GM19238 (cell line): ENCODE measurements around the gene MYBPC1.

Experiments used
- DNase-seq: peaks from one replicate; pipeline ENCODE4 v3.0.0; 2011; ENCODE audit warnings: low spot score; ENCODE audit not compliant: insufficient read length

Gene MYBPC1

DNA sequence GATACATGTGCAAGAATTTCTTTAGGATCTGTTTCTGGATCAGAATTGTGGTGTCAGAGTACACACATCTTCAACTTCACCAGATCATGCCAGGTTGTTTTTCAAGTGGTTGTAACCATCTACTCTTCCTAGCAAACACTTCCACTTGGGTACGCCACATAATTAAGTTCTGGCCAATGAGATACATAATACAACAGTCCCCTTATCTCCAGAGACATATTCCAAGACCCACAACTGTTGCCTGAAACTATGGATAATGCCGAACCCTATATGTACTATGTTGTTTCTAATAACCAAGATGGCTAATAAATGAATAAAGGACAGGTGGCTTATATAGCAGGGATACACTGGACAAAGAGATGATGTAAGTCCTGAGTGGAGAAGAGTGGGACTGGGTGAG lies 100.2 kb downstream of the MYBPC1 start:
- no peak for DNase-seq

DNA sequence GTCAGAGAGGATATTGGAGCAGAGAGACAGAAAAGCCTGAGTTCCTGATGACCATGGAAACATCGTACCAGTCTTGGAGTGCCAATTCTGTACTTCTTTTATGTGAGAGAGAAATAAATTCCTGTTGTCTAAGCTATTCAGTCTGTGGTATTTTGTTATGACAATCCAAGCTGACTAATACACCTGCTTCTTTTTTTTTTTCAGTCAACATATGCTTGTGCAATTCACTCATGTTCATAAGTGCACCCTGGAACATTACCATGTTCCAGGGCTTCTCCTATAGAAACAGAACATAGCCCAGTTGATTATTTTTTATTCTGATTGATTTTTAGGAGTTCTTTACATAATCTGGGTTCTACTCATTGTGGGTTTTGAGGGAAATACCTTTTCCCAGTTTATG lies 100.9 kb downstream of the MYBPC1 start:
- no peak for DNase-seq

DNA sequence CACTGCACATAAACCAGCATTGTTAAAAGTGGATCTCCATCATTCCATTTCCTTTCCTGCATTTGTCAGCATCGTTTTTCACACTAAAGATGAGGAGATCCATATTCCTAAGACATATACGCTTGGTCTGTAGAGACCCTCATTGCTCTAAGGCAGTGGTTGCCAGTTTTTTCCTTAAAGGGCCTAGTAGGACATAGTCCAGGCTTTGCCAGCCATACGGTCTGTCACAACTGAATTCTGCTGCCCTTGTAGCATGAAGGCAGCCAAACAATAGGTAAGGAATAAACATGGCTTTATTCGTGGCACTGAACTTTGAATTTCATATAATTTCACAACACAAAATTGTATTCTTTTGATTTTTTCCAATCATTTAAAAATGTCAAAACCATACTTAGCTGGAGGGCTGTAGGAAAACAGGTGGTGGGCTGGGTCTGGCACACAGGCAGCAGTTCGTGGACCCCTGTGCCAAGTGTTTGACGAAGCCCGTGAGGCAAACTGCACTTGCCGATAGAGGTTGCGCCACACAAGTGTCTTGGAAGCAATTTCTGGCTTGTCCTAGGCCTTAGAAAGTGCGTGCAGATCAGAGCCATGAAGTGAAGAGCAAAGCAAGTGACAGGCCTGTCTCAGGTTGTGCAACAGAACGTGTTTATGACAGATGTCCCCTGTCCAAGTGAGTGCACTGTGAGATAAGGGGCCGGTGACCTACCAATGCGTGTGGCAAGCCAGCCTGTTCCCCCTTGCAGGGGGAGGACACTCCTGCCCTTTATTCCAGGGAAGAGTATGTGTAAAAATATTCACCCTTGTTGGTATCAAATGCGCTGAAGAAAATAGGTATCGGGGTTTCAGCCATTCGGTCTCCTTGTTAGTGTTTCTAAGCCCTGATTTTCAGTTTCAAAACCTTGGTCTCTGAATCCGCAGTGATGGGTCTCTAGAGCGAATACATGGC lies 101.8 kb downstream of the MYBPC1 start:
- peak; percentile 3 for DNase-seq

DNA sequence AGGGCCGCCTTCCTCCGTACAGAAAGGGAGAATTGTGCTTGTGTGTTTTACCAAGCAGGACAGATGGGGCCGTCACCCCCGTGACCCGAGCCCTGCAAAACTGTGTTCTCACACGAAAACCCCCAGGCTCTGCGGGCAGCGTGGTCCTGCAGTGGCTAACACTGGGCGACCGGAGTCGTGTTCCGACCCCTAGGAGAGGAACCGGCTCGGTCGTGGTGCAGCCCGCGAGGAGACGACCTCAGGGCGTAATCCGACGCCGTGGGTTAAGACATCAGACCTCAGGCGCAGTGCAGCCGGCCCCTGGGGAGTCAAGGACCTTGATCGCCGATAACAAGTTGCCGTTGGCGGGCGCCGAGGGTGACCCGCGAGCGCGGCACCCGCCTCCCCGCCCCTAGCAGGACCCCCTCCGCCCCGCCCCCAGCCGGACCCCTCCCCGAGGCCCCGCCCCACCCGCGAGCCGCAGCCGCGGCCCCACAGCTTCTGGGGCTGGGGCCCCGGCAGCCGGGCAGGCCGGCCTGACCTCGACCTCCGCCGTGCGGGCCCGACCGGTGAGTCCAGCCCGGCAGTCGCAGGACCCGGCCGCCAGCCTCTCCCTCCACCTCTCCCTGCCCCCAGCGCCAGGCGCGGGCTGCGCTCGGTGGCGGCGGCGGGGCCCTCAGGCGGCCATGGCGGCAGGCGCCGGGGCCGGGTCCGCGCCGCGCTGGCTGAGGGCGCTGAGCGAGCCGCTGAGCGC lies 102.6 kb downstream of the MYBPC1 start, which contains the start of gene CHPT1:
Gene CHPT1 (plus strand): TSS at position 444 of the 733 bp plus-strand sequence. CDS start 222 bp downstream, at position 666.
- DNase-seq = peak; percentile 49

DNA sequence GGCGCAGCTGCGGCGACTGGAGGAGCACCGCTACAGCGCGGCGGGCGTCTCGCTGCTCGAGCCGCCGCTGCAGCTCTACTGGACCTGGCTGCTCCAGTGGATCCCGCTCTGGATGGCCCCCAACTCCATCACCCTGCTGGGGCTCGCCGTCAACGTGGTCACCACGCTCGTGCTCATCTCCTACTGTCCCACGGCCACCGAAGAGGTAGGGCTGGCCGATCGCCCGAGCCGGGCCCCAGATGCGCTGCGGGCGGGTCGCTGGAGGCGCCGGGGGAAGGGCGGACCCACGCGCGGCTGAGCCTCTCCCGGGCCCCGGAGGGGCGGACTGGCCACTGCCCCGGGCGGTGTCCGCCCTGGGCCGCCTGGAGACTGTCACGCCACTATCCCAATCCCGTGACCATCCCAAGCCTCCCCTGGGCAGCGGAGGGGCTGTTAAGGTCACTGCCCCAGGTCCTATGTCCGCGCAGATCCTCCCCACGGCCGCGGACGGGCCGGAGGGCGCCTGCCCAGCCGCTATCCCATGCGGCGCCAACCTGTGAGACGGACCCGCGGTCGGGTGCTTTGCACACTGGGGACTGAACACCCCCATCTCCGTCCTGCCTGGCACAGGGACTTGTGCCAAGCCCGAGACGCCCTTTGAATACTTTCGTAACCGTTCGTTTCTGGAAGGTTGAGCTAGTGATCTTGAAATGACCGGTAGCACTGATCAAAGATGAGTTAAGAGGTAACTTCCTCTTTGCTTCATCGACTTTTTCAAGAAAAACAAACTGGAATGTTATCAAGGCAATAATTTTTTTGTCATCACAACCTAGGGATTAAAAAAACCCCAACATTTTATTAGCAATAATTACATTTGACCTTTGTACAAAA lies 103.4 kb downstream of the MYBPC1 start:
- DNase-seq = peak; percentile 39

DNA sequence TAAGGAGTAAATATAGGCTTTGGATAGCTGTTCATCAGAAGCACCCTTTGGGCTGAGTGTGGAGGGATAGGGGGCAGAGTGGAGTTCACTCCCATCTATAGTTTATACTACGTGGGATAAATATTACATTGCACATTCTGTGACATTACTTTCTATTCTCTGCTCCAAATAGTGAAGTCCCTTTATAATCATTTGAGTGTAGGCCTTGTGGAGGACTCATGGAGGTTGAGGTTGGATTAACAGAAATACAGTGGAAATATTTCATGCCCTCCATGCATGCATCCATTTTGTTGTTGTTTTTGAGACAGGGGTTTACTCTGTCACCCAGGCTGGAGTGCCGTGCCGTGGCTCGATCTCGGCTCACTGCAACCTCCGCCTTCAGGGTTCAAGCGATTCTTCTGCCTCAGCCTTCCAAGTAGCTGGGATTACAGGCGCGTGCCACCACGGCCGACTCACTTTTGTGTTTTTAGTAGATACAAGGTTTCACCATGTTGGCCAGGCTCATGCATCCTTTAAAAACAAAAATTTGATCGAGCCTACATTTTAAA lies 104.1 kb downstream of the MYBPC1 start:
- DNase-seq = no peak

DNA sequence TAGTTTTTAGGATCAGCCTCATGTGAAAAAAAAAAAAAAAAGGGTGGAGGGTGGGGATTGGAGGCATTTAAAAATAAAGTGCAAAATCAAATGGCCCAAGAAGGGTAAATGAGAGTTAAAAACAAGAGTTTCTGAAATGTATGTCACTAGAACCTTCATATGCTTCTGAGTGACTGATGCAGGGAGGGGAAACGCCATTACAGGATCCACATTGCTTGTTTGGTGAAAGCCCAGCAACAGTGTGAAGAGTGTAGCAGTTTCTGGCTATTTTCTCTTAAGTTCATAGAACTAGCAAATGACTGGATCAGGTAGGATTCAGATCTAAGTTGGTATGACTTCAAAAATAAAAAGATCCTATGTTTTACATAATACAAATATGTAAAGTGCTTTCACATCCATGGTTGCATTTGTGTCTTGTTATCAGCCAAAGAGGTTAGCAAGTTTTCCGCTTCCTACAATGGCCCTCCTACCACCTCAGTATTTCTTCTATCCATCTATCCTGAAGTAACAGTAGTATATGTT lies 105.6 kb downstream of the MYBPC1 start:
- DNase-seq = no peak

DNA sequence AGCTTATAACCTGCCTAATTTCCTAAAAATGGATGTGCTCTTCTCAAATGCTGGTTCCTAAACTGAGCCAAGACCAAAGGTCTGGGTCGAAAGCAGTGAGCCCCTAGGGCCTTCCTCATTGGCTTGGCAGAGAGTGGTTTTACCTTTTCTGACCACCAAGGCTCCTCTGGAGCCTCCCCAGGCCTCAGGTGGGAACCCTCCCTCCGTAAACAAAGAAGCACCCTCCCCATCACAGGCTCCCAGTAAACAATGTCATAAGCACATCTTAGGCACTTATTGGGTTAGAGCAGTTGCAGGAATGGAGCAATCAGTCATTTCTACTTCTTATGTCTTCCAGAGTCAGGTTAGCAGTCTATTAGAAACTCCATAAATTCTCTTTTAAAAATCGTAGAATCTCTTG lies 108.7 kb downstream of the MYBPC1 start:
- no peak for DNase-seq

DNA sequence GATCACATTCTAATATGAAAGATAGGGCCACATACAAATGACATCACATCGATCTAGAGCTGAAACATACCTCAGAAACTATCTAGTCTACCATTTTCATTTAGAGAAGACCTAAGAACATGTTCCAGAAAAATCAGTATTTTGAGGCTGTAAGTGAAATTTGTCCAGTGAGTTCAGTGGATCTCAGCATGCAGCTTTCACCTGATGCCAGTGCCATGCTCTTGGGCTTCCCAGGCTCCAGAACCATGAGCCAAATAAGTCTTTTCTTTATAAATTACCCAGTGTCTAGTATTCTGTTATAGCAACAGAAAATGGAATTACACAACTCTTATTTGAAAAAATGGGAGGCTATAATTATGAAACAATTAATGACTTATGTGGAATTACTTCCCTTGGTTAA lies 111.6 kb downstream of the MYBPC1 start:
- DNase-seq = no peak

DNA sequence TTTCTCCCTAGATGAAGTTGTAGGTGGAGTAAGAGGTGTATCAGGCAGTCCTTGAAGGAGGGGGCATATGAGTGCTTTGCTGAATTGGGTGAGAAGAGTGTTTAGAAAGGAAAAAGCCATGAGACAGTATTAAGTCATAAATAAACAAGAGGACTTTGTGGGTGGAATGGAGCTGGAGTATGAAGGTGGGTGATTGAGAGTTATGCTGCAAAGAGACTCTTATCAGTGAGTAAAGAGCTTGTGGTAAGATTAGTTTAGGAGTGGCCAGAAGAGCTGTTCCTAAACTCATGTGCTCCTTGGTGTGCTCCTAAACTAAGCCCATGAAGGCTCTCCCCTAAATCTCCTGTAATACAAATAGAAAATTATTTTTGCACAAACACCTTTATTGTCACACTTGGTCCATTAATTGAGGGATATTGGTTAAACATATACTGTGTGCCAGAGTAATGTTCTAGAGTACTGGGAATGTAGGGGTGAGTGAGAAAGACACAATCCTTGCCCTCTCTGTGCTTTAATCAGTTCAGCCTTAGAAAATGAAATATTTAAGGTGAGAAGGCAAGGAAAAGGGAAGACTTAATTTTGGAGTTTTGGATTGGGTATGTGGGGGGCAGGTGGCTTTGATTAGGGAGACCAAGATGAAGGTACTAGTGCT lies 112.5 kb downstream of the MYBPC1 start:
- DNase-seq = no peak

DNA sequence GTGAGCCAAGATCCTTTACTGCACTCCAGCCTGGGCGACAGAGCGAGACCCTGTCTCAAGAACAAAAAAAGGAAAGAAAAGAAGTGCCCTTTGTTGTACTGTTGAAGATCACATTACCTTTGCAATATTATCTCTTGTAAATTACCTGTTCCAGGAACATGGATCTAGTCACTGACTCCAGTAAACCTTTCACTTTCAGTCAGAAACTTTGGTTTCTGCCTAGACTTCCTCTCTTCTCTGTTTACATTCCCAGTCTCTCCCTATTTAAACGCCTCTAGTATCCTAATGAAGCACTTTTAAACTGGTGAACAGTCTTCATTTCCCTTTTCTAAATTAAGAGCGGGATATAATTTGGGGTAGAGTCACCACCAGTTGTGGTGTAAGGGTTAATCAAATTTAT lies 115.5 kb downstream of the MYBPC1 start:
- no peak for DNase-seq

DNA sequence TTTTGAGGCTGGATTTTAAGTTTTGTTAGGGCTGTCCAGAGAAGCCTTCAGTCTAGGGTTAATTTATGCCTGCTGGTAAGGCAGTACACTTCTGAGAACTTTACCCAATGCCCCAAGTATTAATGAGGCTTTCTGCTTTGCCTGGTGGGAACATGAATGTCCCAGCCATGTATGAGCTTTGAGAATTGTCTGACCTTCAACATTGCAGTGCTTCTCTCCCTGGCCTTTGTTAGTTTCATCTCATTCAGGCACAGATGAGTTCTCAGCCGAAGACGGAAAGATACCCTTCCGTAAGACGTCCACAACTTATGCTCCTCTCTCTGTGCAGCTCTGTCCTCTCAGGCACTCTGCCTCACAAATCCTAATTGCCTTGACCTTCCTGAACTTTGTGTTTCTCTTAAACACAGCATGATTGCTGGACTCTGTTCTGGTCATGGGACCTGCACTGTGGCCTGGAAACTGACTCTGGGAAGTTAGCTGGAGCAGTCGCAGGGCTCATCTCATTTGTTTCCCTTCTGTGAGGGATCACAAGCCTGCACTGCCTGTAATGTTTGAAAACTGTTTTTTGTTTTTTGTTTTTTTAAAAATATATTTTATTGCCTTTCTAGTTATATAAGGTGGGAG lies 118.4 kb downstream of the MYBPC1 start:
- DNase-seq = no peak

DNA sequence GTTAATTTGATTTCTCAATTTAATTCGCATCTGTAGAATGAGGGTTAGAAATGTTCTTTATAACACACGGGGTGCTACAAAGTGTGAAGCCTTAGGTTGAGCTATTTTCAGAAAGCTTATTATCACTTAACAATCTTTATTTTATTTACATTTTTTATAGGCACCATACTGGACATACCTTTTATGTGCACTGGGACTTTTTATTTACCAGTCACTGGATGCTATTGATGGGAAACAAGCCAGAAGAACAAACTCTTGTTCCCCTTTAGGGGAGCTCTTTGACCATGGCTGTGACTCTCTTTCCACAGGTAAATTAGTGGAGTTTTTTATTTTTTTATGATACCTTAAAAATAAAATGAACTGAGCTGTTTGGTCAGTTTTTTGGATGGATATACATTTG lies 119.2 kb downstream of the MYBPC1 start:
- no peak for DNase-seq

DNA sequence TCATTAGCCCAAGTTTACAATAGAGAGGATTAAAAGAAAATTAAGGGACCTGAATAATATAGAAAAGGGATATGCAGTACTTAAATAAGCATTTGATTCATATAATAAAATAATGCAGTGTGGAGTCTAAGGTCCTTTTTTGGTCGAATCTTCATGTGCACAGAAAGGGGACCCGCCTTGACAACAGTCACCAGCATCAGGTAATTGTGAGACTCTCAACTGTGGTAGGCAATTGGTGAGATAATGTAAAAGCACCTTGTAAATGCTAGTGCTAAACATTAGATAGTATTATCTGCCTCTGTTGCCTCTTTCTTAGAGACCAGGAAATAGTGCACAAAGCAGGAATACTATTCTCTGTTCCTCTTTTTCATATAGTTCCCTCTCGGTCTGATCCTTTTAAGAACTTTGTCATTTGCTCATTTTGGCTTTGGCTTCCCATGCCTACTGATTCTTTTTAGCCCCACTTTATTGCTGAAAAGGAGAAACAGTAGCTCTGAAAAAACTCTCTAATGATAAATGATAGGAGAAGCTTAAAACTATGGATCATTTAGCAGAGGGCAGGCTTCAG lies 120.2 kb downstream of the MYBPC1 start:
- no peak for DNase-seq

DNA sequence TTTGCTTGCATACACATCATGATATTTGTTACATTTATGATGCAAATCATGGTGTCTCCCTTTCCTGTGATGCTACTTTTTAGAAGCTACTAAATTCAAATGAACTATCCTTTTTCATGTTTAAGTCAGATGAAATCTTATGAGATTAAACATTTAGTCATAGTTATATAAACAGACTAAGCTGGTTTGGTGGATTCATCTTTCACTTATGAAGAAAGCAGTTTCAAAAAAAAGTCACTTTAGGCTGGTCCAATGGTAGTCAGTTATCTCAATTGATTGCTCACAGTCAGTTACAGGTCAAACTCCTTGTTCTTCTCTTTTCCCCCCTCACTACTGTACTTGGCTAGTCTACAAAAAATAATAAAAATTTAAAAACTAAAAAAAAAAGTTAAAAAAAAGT lies 124.8 kb downstream of the MYBPC1 start:
- DNase-seq = no peak

DNA sequence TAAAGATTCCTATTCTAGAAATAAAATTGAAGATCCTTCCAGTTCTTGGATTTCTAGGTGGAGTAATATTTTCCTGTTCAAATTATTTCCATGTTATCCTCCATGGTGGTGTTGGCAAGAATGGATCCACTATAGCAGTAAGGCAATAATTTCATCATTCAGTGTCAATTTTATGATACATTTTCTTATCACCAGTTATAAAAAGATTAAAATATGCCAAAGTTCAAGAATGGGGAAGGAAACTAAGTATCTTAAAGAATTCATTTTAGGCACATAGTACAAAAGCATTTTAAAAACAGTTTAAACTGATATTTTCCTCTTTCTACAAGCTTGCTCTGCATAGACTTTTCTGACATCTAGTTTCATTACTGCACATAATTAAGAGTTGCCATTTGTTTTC lies 125.3 kb downstream of the MYBPC1 start:
- no peak for DNase-seq

DNA sequence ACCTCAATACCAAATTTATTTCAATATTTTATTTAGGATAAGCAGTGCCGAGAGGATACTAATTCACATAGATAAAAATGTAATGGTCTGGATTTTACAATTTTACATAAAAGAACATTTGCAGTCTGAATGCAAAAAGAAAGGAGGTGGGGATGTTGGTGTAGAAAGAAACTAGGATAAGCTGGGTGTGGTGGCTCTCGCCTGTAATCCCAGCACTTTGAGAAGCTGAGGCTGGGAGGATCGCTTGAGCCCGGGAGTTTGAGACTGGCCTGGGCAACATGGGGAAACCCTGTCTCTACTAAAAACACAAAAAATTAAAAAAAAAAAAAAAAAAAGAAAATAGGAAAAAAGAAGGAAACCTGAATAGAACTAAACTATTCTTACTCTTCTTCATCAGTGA lies 127.6 kb downstream of the MYBPC1 start:
- no peak for DNase-seq

DNA sequence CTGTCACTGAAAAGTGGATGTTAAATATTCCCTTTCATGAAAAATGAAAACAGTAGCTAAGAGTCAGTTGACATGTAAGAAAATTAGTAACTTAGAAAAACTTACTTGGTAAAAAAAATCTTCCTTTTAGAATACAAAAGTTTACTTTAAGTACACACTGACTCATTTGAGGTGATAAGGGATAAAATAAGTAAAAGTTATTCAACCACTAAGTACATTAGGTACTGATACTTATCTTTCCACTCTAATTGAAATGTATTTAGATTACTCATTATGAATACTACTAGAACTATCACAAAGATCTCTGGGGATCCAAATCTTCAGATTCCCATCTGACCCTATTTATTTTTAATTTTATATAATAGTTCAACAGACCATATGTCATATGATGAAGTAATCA lies 132.3 kb downstream of the MYBPC1 start:
- no peak for DNase-seq

DNA sequence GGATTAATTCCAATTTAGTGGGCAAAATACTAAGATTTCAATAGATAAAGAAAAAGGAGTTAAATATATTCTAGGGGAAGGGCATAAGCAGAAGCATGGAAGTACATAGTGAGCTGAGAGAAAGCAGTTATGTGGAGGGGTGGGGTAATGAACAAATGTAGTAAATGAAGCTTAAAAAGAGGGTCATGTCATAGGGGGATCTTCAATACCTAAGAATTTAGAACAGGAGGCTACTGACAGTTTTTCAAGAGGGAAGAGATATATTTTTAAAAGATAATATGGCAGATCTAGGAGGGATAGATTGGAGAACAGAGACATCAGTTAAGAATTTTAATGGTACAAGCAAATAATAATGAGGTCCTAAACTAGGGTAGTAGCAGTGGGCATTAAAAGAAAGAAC lies 135.1 kb downstream of the MYBPC1 start:
- no peak for DNase-seq

DNA sequence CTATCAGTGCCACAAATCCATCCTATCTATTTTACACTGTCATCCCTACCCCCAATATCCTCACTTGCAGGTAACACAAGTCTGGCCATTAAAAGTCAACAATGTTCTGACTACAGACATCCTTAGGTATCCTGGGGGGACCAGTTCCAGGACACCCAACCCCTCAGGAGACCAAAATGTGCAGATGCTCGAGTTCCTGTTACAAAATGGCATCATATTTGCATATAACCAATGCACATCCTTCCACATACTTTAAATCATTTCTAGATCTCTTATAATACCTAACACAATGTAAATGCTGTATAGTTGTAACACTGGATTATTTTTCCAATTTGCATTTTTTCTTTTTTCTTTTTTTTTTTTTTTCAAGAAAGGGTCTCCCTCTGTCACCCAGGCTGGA lies 137.5 kb downstream of the MYBPC1 start:
- no peak for DNase-seq
